ENCODE data around the gene CENPU. TPM values are rescaled to one million over a fixed set of nuclear protein-coding genes. Genes with fewer than 3 reads are reported as not detected.

CENPU gene
- total RNA-seq, 2 donors from 2014 or later = 69.9 to 96.2 TPM

- Histone ChIP-seq H3K9ac (ENCODE audit: extremely low read depth, low read length, poor library complexity, severe bottlenecking) (no peak overlapping the region), H3K4me1 (ENCODE audit: control insufficient read depth, insufficient read depth, low read length) (no peaks in the 10 kb centered on the region), H3K4me3 (ENCODE audit: low read length) (no peak overlapping the region), H3K36me3 (ENCODE audit: control insufficient read depth, insufficient read depth, low read length) (peaks cover 70% of the 10 kb centered on the region), H3K27me3 (ENCODE audit: control insufficient read depth, insufficient read depth, low read length, poor library complexity, severe bottlenecking) (no peaks in the 10 kb centered on the region), H3K27ac (ENCODE audit: low read depth, low read length) (no peak overlapping the region), H3K9me3 (ENCODE audit: control insufficient read depth, low read length) (no peaks in the 10 kb centered on the region)
- H3K9me3 Mint-ChIP-seq = no peaks in the 10 kb centered on the region
- no peak for TF ChIP-seq CTCF (conservative IDR thresholded peaks at IDR 0.05)
- H3K4me1 Mint-ChIP-seq = no peaks in the 10 kb centered on the region
- DNase-seq = no peak
- no peak overlapping the region for H3K4me3 Mint-ChIP-seq
- no peaks in the 10 kb centered on the region for H3K27me3 Mint-ChIP-seq (ENCODE audit: insufficient read depth)
- peaks cover 6% of the 10 kb centered on the region for H3K36me3 Mint-ChIP-seq (ENCODE audit: low read depth)
- 93 to 97% methylated on average over 3 to 5 of the region's 5 CpGs for WGBS, 2 experiments (ENCODE audit: insufficient coverage in 1 of 2, insufficient read length in 1 of 2)
- H3K27ac Mint-ChIP-seq = no peak overlapping the region
These were observed 26.8 kb upstream of the CENPU start for GRCh38 chr4:184760681-184761080.

- no peak for TF ChIP-seq CTCF (conservative IDR thresholded peaks at IDR 0.05)
- no peak overlapping the region for H3K27ac Mint-ChIP-seq
- Histone ChIP-seq H3K4me1 (ENCODE audit: control insufficient read depth, insufficient read depth, low read length) (no peaks in the 10 kb centered on the region), H3K36me3 (ENCODE audit: control insufficient read depth, insufficient read depth, low read length) (peaks cover 71% of the 10 kb centered on the region), H3K27me3 (ENCODE audit: control insufficient read depth, insufficient read depth, low read length, poor library complexity, severe bottlenecking) (no peaks in the 10 kb centered on the region), H3K27ac (ENCODE audit: low read depth, low read length) (no peak overlapping the region), H3K9me3 (ENCODE audit: control insufficient read depth, low read length) (no peaks in the 10 kb centered on the region), H3K4me3 (ENCODE audit: low read length) (no peak overlapping the region), H3K9ac (ENCODE audit: extremely low read depth, low read length, poor library complexity, severe bottlenecking) (no peak overlapping the region)
- H3K36me3 Mint-ChIP-seq (ENCODE audit: low read depth) = peaks cover 6% of the 10 kb centered on the region
- no peak overlapping the region for H3K4me3 Mint-ChIP-seq
- DNase-seq = no peak
- H3K27me3 Mint-ChIP-seq (ENCODE audit: insufficient read depth) = no peaks in the 10 kb centered on the region
- H3K9me3 Mint-ChIP-seq = no peaks in the 10 kb centered on the region
- WGBS, 2 experiments (ENCODE audit: insufficient coverage in 1 of 2, insufficient read length in 1 of 2) = 89% methylated on average over 1 of the region's 2 CpGs; no CpG with 5 or more reads in 1 of the 2 experiments
- no peaks in the 10 kb centered on the region for H3K4me1 Mint-ChIP-seq
These were observed 23.9 kb upstream of the CENPU start for GRCh38 chr4:184757810-184758209.

GRCh38 chr4:184756399-184756798 is 22.5 kb upstream of the CENPU start:
- no peak for DNase-seq
- peaks cover 6% of the 10 kb centered on the region for H3K36me3 Mint-ChIP-seq (ENCODE audit: low read depth)
- H3K27me3 Mint-ChIP-seq (ENCODE audit: insufficient read depth) = no peaks in the 10 kb centered on the region
- H3K27me3 ChIP-seq (ENCODE audit: control insufficient read depth, insufficient read depth, low read length, poor library complexity, severe bottlenecking) = no peaks in the 10 kb centered on the region
- H3K4me3 ChIP-seq (ENCODE audit: low read length) = no peak overlapping the region
- H3K27ac ChIP-seq (ENCODE audit: low read depth, low read length) = no peak overlapping the region
- peaks cover 64% of the 10 kb centered on the region for H3K36me3 ChIP-seq (ENCODE audit: control insufficient read depth, insufficient read depth, low read length)
- H3K9ac ChIP-seq (ENCODE audit: extremely low read depth, low read length, poor library complexity, severe bottlenecking) = no peak overlapping the region
- no peak for TF ChIP-seq CTCF (conservative IDR thresholded peaks at IDR 0.05)
- no peaks in the 10 kb centered on the region for H3K9me3 ChIP-seq (ENCODE audit: control insufficient read depth, low read length)
- H3K27ac Mint-ChIP-seq = no peak overlapping the region
- no peaks in the 10 kb centered on the region for H3K9me3 Mint-ChIP-seq
- no peaks in the 10 kb centered on the region for H3K4me1 ChIP-seq (ENCODE audit: control insufficient read depth, insufficient read depth, low read length)
- 89 to 90% methylated on average over 4 to 6 of the region's 6 CpGs for WGBS, 2 experiments (ENCODE audit: insufficient coverage in 1 of 2, insufficient read length in 1 of 2)
- no peak overlapping the region for H3K4me3 Mint-ChIP-seq
- H3K4me1 Mint-ChIP-seq = peaks cover 2% of the 10 kb centered on the region

All from endodermal cell (in vitro differentiated cells).